AG08395 (cell line): ENCODE results near the gene FAM50A.

Source experiments
- DNase-seq: peaks from one replicate; pipeline ENCODE4 v3.0.0; 2012; ENCODE audit warnings: mixed read lengths, low spot score

FAM50A gene

DNA sequence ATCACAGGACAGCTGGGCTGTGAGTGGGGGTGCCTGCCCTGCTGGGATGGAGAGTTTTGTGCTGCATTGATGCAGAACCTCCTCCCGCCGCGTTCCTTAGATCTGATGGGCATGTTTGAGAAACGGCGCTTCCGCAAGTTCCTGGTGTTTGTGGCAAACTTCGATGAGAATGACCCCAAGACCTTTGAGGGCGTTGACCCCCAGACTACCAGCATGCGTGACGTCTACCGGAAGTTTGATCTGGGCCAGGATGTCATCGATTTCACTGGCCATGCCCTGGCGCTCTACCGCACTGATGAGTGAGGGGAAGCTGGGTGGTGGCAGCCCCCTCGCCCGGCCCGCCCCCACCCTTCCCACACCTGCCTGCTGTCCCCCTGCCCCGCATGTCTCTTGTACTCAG lies 4.1 kb upstream of the FAM50A start:
- DNase-seq, result no peak

GRCh38 chrX:154440623-154441357 lies 3.2 kb upstream of the FAM50A start:
- no peak for DNase-seq

DNA sequence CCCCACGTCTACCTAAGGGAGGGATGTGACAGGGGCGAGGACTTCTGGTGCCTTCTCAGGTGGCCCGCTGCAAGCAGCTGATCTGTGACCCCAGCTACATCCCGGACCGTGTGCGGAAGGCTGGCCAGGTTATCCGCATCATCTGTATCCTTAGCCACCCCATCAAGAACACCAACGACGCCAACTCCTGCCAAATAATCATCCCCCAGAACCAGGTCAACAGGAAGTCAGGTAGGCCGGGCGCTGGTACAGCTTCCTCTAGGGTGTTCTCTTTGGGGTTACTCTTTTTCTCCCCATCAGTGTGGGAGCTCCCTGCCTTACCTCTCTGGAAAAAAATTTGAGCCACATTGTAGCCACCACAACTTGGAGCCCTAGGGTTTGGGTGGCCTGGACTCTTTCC lies 2.4 kb upstream of the FAM50A start:
- DNase-seq, result no peak

DNA sequence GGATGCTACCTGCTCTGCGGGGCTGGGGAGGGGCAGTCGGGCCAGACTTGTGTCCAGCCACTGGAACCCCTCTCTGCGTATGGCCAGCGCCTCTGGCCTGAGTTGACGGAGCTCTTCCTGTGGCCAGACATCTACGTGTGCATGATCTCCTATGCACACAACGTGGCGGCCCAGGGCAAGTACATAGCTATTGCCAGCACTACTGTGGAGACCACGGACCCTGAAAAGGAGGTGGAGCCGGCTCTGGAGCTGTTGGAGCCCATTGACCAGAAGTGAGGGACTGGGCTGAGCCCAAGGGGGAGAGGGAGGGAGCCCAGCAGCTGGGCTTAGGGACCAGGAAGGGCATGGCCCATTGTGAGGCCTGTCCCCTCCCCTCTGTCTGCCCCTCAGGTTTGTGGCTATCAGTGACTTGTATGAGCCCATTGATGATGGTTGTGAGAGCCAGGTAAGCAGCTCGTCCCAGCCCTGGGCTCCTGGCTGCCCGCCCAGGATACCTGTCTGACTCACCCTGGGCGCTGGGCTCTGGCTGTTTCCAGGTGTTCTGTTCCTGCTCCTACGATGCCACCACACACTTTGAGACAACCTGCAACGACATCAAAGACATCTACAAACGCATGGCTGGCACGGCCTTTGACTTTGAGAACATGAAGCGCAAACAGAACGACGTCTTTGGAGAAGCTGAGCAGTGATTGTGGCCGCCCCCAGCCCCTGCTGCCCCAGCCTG lies 1.8 kb upstream of the FAM50A start:
- DNase-seq, result no peak

GRCh38 chrX:154443479-154443910 lies 446 bp upstream of the FAM50A start:
- DNase-seq, result no peak

- DNase-seq, result no peak
These were observed 860 bp downstream of the FAM50A start for GRCh38 chrX:154444755-154445246.

GRCh38 chrX:154445776-154446175 lies 1.8 kb downstream of the FAM50A start:
- no peak for DNase-seq

GRCh38 chrX:154446430-154446829 lies 2.5 kb downstream of the FAM50A start:
- no peak for DNase-seq

DNA sequence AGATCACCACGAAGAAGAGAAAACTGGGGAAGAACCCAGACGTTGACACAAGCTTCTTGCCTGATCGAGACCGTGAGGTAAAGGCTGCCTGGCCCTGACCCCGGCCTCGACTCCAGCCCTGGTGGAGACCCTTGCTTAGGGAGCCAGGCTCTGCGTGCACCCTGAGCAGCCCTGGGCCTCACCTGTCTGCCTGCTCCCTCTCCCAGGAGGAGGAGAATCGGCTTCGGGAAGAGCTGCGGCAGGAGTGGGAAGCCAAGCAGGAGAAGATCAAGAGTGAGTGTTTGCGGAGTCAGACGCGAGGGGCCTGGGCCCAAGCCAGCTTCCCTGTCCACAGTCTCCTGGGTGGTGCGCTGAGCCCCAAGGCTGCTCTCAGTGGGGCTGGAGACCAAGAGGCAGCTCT lies 4.5 kb downstream of the FAM50A start:
- no peak for DNase-seq

- no peak for DNase-seq
These were observed 5.7 kb downstream of the FAM50A start for GRCh38 chrX:154449618-154450017.

GRCh38 chrX:154450312-154450711 lies 6.4 kb downstream of the FAM50A start:
- DNase-seq, result no peak

GRCh38 chrX:154452823-154453222 lies 8.9 kb downstream of the FAM50A start:
- no peak for DNase-seq

- DNase-seq, result peak; percentile 46
These were observed 13.7 kb downstream of the FAM50A start for GRCh38 chrX:154457491-154458115.

DNA sequence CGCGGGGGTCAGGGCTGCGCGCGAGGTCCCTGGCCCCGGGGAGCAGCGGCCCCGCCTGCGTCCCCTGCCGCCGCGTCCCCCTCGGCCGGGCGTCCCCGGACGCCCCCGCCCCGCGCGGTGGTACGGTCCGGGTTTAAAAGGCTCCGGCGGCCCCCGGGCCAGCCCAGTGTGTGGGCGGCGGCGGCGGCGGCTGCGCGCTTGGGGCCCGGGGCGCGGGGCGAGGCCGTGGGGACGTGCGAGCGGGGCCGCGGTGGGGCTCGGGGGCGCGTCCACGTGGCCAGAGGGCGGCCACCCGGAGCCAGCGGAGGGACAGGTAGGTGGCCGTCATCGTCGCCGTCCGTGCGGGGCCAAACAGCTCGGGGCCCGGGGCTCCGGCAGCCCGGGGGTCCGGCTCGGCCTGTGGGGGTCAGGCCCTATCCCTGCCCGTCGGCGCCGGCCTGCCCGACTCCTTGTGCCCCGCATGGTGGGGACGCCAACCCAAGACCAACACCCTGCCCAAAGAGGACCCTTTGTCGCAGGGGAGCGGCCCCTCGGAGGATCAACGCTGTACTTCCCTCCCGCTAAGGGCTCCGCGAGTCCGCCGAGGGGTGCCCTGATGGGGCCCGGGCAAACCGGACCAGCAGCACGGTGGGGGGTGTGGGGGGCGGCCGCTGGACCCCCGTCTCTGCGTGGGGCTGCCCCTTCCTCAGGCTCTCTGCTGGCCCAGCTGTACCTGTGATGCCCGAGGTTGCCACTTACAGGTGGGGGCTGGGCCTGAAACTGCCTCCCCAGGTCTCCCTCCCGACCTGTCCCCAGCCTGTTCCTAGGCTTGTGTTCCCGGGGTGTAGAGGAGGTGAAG lies 14.4 kb downstream of the FAM50A start, which contains the start of gene PLXNA3:
Gene PLXNA3 (plus strand): TSS at position 166 of the 838 bp plus-strand sequence. CDS start 1,903 bp downstream, outside the sequence.
- DNase-seq, result peak; percentile 60

DNA sequence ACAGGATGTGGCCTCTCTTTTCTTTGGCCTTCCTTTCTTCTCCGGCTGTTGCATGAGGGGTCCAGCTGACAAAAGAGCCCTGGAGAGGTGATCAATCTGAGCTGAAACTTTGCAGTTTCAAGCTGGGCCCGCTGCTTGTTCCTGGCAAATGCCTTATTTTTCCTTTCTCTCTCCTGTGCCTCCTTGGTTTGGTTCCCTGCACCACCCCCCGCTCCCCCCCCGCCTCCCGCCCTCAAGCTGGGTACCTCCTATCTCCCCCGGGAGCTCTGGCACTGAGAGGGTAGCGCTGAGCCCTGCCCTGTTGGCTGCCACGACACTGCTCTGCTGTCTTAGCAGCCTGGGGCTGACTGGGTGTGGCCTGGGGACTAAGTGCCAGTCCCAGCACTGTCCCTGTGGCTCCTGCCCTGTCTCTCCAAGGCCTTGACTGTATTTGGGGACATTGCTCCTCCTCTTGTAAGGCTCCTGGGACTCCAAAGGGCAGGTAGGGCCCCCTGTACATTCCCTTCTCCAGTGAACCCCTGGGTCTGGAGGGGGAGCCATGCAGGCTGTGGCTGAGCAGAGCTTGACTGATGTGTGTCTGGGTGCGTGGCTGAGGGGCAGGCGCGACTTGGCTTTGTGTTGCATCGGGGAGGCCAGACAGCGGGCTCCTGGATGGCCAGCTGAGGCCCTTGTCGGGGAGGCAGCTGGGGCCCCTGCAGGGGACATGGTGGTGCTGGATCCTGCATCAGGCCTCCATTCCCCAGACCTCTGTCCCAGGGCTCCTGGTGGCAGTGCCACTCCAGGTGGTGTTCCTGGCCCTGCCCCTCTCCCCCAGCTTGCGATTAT lies 15.2 kb downstream of the FAM50A start:
- DNase-seq, result no peak

DNA sequence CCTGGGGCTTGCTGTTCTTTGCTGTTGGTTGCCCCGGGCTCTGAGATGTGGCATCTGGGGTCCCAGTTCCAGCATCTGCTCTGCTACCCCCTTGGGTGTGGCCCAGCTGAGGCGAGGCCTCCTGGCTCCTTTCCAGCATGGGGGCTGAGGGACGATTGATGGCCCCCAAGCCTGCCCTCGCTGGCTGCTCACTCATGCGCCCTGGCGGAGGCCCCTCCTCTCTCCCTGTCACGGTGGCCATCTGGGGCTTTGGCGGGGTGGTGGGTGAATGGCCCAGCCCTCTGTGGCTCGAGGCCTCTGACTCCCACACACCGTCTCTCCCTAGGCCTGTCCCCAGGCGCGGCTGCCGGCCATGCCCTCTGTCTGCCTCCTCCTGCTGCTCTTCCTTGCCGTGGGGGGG lies 15.9 kb downstream of the FAM50A start:
- no peak for DNase-seq

DNA sequence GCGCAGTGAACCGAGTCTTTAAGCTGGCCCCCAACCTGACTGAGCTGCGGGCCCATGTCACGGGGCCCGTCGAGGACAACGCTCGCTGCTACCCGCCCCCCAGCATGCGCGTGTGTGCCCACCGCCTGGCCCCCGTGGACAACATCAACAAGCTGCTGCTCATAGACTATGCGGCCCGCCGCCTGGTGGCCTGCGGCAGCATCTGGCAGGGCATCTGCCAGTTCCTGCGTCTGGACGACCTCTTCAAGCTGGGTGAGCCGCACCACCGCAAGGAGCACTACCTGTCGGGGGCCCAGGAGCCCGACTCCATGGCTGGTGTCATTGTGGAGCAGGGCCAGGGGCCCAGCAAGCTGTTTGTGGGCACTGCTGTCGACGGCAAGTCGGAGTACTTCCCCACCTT lies 16.4 kb downstream of the FAM50A start:
- no peak for DNase-seq

- DNase-seq, result no peak
These were observed 18.5 kb downstream of the FAM50A start for GRCh38 chrX:154462396-154462795.

- DNase-seq, result no peak
These were observed 19.8 kb downstream of the FAM50A start for GRCh38 chrX:154463611-154464220.

- no peak for DNase-seq
These were observed 20.9 kb downstream of the FAM50A start for GRCh38 chrX:154464806-154465365.
